Measurements from ENCODE around the gene DEPDC5. TPM values are rescaled to one million over a fixed set of nuclear protein-coding genes. Genes with fewer than 3 reads are reported as not detected.
A peak's percentile ranks its signal among the peaks of the same experiment; 100 is the strongest.

The DEPDC5 gene
- total and polyA plus RNA-seq, 10 of the 15 experiments (the other 5 are each of a cell fraction or from before 2014, with no cell fraction given) = 3.0 to 38.9 (median 22.8) TPM

DNA sequence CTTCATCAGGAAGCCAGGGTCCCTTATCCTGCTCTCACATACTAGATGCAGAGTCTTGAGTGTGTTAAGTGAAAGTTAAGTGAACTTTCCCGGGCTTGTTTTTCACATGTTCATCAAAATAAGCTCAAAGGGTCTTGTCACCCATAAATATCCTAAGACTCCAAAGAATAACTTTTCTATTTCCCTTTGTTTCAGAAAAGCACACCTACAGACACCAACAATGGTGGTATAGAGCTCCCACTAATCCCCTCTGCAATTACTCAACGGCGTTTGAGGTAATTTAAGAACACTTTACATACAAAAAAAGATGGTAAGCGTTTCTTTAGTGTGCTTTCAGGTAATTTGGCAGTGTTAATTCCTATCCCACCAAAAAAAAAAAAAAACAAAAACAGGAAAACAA lies 6.4 kb upstream of the DEPDC5 start:
- Histone ChIP-seq H3K27ac (ENCODE audit: control insufficient read depth, insufficient read depth) (no peak overlapping the region), H3K36me3 (ENCODE audit: control insufficient read depth in 2 of 2, insufficient read depth in 2 of 2, low read length in 1 of 2) (peaks cover 0 to 6% of the 10 kb centered on the region in 2 experiments; a peak in 1 of 4 replicates), H2AFZ (ENCODE audit: control insufficient read depth, low read depth, low read length) (no peak overlapping the region), H3K9ac (ENCODE audit: control insufficient read depth, insufficient read depth, low read length) (no peak overlapping the region; the same call in 1 of the 2 replicates), H3K27me3 (replicated peaks in 1 of 2; ENCODE audit: control insufficient read depth in 2 of 2, insufficient read depth in 2 of 2, low read length in 1 of 2) (no peaks in the 10 kb centered on the region), H3K4me1 (ENCODE audit: control insufficient read depth, insufficient read depth, low read length) (peaks cover 9% of the 10 kb centered on the region), H4K20me1 (ENCODE audit: control insufficient read depth, insufficient read depth) (no peaks in the 10 kb centered on the region), H3K9me3 (replicated peaks; ENCODE audit: control insufficient read depth, insufficient read depth, low read length) (no peaks in the 10 kb centered on the region), H3K4me3 (peak overlapping the region; percentile 92; the same call in 1 of the 2 replicates), H3K79me2 (ENCODE audit: control insufficient read depth, insufficient read depth, low read length) (peaks cover 46% of the 10 kb centered on the region), H3K4me2 (ENCODE audit: control insufficient read depth, insufficient read depth) (peak overlapping the region; percentile 85)
- RAD21 ChIA-PET (ENCODE audit: unreplicated experiment) = interaction anchor here (1.1 kb wide), 1 partner anchor 85 kb away, joined by 3 read pairs; the partner anchor contains the start of gene PISD
- no peak for ATAC-seq
- 97% methylated on average over 4 of the region's 4 CpGs for WGBS (ENCODE audit: insufficient coverage, insufficient replicate concordance, low lambda C conversion rate, missing lambda C conversion rate)
- SMC1A ChIA-PET (ENCODE audit: uncharacterized antibody, unreplicated experiment) = no interaction called here
- DNase-seq (ENCODE audit: low read depth, low spot score) = no peak
- CTCF ChIA-PET = no interaction called here
- no peak for FAIRE-seq
- intact Hi-C loops (cut with micrococcal nuclease; ENCODE audit: unreplicated experiment) = no loop called here
- POLR2A ChIA-PET = interaction anchor here (0.6 kb wide), 1 partner anchor 78 kb away, joined by 8 read pairs; no protein-coding TSS in a partner anchor
- in situ Hi-C loops (cut with MboI) = no loop called here
- no TSS peak for BruUV-seq (replicated peaks)
- no peak for TF ChIP-seq ZNF592 (IDR thresholded peaks at IDR 0.05)
- TF ChIP-seq PML (IDR thresholded peaks at IDR 0.05; ENCODE audit: low read length) = no peak
- TF ChIP-seq SPI1 (IDR thresholded peaks at IDR 0.05; ENCODE audit: borderline replicate concordance, insufficient read depth, low read depth, low read length) = no peak
- no peak for TF ChIP-seq EGR1 (IDR thresholded peaks at IDR 0.05; ENCODE audit: borderline replicate concordance in 1 of 2, low read depth in 2 of 2, low read length in 2 of 2)
- TF ChIP-seq CBFB (IDR thresholded peaks at IDR 0.05; ENCODE audit: low read depth) = no peak
- no peak for TF ChIP-seq NFIC (IDR thresholded peaks at IDR 0.05; ENCODE audit: low read depth, low read length)
- TF ChIP-seq TARDBP (IDR thresholded peaks at IDR 0.05; ENCODE audit: borderline replicate concordance) = no peak
- TF ChIP-seq FOXM1 (IDR thresholded peaks at IDR 0.05; ENCODE audit: low read depth, low read length) = no peak
- no peak for TF ChIP-seq ASH2L (IDR thresholded peaks at IDR 0.05; ENCODE audit: borderline replicate concordance, low read depth)
- TF ChIP-seq, protein P1, sequence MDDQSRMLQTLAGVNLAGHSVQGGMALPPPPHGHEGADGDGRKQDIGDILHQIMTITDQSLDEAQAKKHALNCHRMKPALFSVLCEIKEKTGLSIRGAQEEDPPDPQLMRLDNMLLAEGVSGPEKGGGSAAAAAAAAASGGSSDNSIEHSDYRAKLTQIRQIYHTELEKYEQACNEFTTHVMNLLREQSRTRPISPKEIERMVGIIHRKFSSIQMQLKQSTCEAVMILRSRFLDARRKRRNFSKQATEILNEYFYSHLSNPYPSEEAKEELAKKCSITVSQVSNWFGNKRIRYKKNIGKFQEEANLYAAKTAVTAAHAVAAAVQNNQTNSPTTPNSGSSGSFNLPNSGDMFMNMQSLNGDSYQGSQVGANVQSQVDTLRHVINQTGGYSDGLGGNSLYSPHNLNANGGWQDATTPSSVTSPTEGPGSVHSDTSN (IDR thresholded peaks at IDR 0.05; ENCODE audit: insufficient replicate concordance, low read depth, low read length) = no peak
- no peak for TF ChIP-seq ZNF24 (IDR thresholded peaks at IDR 0.05)
- no peak for TF ChIP-seq NR2F1 (conservative IDR thresholded peaks at IDR 0.05)
- no peak for TF ChIP-seq ZZZ3 (IDR thresholded peaks at IDR 0.05; ENCODE audit: control insufficient read depth, insufficient read length, low read depth)
- no peak for TF ChIP-seq MEF2A (IDR thresholded peaks at IDR 0.05; ENCODE audit: insufficient read depth, low read depth, low read length)
- TF ChIP-seq, protein P2, sequence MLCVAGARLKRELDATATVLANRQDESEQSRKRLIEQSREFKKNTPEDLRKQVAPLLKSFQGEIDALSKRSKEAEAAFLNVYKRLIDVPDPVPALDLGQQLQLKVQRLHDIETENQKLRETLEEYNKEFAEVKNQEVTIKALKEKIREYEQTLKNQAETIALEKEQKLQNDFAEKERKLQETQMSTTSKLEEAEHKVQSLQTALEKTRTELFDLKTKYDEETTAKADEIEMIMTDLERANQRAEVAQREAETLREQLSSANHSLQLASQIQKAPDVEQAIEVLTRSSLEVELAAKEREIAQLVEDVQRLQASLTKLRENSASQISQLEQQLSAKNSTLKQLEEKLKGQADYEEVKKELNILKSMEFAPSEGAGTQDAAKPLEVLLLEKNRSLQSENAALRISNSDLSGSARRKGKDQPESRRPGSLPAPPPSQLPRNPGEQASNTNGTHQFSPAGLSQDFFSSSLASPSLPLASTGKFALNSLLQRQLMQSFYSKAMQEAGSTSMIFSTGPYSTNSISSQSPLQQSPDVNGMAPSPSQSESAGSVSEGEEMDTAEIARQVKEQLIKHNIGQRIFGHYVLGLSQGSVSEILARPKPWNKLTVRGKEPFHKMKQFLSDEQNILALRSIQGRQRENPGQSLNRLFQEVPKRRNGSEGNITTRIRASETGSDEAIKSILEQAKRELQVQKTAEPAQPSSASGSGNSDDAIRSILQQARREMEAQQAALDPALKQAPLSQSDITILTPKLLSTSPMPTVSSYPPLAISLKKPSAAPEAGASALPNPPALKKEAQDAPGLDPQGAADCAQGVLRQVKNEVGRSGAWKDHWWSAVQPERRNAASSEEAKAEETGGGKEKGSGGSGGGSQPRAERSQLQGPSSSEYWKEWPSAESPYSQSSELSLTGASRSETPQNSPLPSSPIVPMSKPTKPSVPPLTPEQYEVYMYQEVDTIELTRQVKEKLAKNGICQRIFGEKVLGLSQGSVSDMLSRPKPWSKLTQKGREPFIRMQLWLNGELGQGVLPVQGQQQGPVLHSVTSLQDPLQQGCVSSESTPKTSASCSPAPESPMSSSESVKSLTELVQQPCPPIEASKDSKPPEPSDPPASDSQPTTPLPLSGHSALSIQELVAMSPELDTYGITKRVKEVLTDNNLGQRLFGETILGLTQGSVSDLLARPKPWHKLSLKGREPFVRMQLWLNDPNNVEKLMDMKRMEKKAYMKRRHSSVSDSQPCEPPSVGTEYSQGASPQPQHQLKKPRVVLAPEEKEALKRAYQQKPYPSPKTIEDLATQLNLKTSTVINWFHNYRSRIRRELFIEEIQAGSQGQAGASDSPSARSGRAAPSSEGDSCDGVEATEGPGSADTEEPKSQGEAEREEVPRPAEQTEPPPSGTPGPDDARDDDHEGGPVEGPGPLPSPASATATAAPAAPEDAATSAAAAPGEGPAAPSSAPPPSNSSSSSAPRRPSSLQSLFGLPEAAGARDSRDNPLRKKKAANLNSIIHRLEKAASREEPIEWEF (IDR thresholded peaks at IDR 0.05; ENCODE audit: insufficient replicate concordance, low read depth, low read length) = no peak
